ENCODE measurements around the gene ZFYVE9. TPM values are rescaled to one million over a fixed set of nuclear protein-coding genes. Genes with fewer than 3 reads are reported as not detected.

The ZFYVE9 gene
- total and polyA plus RNA-seq, 2 of the 8 experiments (the other 6 are each of a cell fraction or from before 2014, with no cell fraction given): 5.8 to 26.5 TPM

GRCh38 chr1:52153898-52154297, 12.0 kb downstream of the ZFYVE9 start (continued):
- TF ChIP-seq SRF (IDR thresholded peaks at IDR 0.05; ENCODE audit: low read depth, low read length) (no peak), RNF2 (IDR thresholded peaks at IDR 0.05; ENCODE audit: borderline replicate concordance, low read depth, low read length, missing control alignments, poor library complexity, severe bottlenecking) (no peak), POU5F1 (IDR thresholded peaks at IDR 0.05; ENCODE audit: low read depth, low read length) (no peak), CREB1 (IDR thresholded peaks at IDR 0.05) (no peak), HDAC6 (IDR thresholded peaks at IDR 0.05; ENCODE audit: low read depth, low read length) (no peak), TAF7 (optimal IDR thresholded peaks at IDR 0.05; ENCODE audit: borderline replicate concordance, low read depth, low read length) (no peak), POLR2AphosphoS5 (IDR thresholded peaks at IDR 0.05; ENCODE audit: low read depth, low read length) (no peak), EP300 (IDR thresholded peaks at IDR 0.05; ENCODE audit: borderline replicate concordance in 1 of 2, low read depth in 2 of 2, low read length in 2 of 2) (no peak), CHD2 (IDR thresholded peaks at IDR 0.05; ENCODE audit: low read length) (no peak), HDAC2 (IDR thresholded peaks at IDR 0.05; ENCODE audit: borderline replicate concordance in 1 of 2, low read depth in 2 of 2, low read length in 2 of 2) (no peak), SAP30 (IDR thresholded peaks at IDR 0.05; ENCODE audit: insufficient read depth, insufficient replicate concordance, low read length) (no peak), GTF2F1 (IDR thresholded peaks at IDR 0.05; ENCODE audit: borderline replicate concordance, low read depth, low read length) (no peak), CBX8 (IDR thresholded peaks at IDR 0.05; ENCODE audit: borderline replicate concordance, low read depth, low read length) (no peak), FOSL1 (IDR thresholded peaks at IDR 0.05; ENCODE audit: insufficient read depth, low read depth, low read length) (no peak), ZNF274 (IDR thresholded peaks at IDR 0.05; ENCODE audit: borderline replicate concordance, extremely low read depth, low read length) (no peak), JUN (IDR thresholded peaks at IDR 0.05; ENCODE audit: low read depth, low read length) (no peak), CTBP2 (IDR thresholded peaks at IDR 0.05; ENCODE audit: borderline replicate concordance, insufficient read depth, insufficient read length, low read length) (no peak)
- TF ChIP-seq, protein P1, sequence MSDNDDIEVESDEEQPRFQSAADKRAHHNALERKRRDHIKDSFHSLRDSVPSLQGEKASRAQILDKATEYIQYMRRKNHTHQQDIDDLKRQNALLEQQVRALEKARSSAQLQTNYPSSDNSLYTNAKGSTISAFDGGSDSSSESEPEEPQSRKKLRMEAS (IDR thresholded peaks at IDR 0.05): no peak
- TF ChIP-seq, protein P2, sequence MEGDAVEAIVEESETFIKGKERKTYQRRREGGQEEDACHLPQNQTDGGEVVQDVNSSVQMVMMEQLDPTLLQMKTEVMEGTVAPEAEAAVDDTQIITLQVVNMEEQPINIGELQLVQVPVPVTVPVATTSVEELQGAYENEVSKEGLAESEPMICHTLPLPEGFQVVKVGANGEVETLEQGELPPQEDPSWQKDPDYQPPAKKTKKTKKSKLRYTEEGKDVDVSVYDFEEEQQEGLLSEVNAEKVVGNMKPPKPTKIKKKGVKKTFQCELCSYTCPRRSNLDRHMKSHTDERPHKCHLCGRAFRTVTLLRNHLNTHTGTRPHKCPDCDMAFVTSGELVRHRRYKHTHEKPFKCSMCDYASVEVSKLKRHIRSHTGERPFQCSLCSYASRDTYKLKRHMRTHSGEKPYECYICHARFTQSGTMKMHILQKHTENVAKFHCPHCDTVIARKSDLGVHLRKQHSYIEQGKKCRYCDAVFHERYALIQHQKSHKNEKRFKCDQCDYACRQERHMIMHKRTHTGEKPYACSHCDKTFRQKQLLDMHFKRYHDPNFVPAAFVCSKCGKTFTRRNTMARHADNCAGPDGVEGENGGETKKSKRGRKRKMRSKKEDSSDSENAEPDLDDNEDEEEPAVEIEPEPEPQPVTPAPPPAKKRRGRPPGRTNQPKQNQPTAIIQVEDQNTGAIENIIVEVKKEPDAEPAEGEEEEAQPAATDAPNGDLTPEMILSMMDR (IDR thresholded peaks at IDR 0.05; ENCODE audit: control extremely low read depth in 1 of 3, insufficient read depth in 1 of 3, low read depth in 1 of 3, low read length in 3 of 3): no peak

Measured in H1 (cell line).